Measurements from ENCODE around the gene FAM9C. TPM values are rescaled to one million over a fixed set of nuclear protein-coding genes. Genes with fewer than 3 reads are reported as not detected.

The FAM9C gene
- total RNA-seq (ENCODE audit: low replicate concordance) = not detected in 2 replicates

DNA sequence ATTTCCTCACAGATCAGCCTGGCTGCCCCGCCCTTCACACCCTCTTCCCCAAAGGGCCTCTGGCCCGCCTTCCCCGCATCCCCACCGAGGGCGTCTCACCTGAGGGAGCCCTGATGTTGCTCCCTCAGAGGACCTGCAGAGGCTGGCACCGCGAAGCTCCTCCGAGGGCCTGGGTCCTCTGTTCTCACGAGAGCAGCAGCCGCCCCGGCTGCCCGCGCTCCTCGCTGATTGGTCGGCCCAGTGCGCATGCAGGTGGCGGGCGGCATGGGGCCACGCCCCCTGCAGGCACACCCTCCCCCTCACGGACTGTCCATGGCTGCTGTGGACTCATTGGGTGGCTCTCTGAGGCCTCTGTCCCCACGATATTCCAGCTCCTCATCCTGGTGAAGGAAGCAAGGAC lies at the start of gene FAM9C:
FAM9C (minus strand) TSS at position 180 of the 400 bp plus-strand sequence. CDS start 831 bp downstream, outside the sequence.

Other genes starting within 250 kb of the FAM9C start
- not detected in 2 replicates for gene TLR7, start 177.5 kb downstream of the FAM9C start, total RNA-seq (ENCODE audit: low replicate concordance)
- gene TLR8, start 138.0 kb downstream of the FAM9C start, total RNA-seq (ENCODE audit: low replicate concordance) = not detected in 2 replicates
- 8,515 and 15,067 TPM in 2 replicates for gene TMSB4X, start 69.5 kb downstream of the FAM9C start, total RNA-seq (ENCODE audit: low replicate concordance)

Measured in smooth muscle cell of the coronary artery (primary cell).